ENCODE results near the gene CTNNBL1. TPM values are rescaled to one million over a fixed set of nuclear protein-coding genes. Genes with fewer than 3 reads are reported as not detected.

The CTNNBL1 gene
- total RNA-seq, 1 experiment from 2014 or later: 71.2 TPM

- BruUV-seq (replicated peaks): no TSS peak
- Histone ChIP-seq H3K4me1 (ENCODE audit: control insufficient read depth, insufficient read depth, low read length) (no peaks in the 10 kb centered on the region), H3K27ac (ENCODE audit: low read length) (no peak overlapping the region), H3K9me3 (ENCODE audit: control insufficient read depth, insufficient read depth, low read depth, low read length) (peaks cover 4% of the 10 kb centered on the region; the same call in 1 of the 2 replicates), H3K27me3 (ENCODE audit: control insufficient read depth, insufficient read depth, low read length) (no peaks in the 10 kb centered on the region), H3K36me3 (ENCODE audit: control insufficient read depth, insufficient read depth, low read length) (no peaks in the 10 kb centered on the region), H3K4me3 (ENCODE audit: low read depth in 2 of 2, low read length in 2 of 2) (no peak overlapping the region)
- CTCF ChIA-PET: no interaction called here
- intact Hi-C loops (cut with micrococcal nuclease; ENCODE audit: unreplicated experiment): no loop called here
- ATAC-seq (no peak), DNase-seq (ENCODE audit: low read depth, low spot score) (no peak)
- in situ Hi-C loops (cut with HindIII; ENCODE audit: low pct_unique_long_range_greater_than_20kb, low sequenced_read_pairs): no loop called here
- TF ChIP-seq SIN3A (IDR thresholded peaks at IDR 0.05; ENCODE audit: borderline replicate concordance, insufficient read depth, low read depth, low read length) (no peak), CTCF (IDR thresholded peaks at IDR 0.05) (no peak), POLR2AphosphoS5 (IDR thresholded peaks at IDR 0.05; ENCODE audit: low read depth, low read length) (no peak), TCF7L2 (IDR thresholded peaks at IDR 0.05; ENCODE audit: low read depth, low read length) (no peak)
- TF ChIP-seq, protein P1, sequence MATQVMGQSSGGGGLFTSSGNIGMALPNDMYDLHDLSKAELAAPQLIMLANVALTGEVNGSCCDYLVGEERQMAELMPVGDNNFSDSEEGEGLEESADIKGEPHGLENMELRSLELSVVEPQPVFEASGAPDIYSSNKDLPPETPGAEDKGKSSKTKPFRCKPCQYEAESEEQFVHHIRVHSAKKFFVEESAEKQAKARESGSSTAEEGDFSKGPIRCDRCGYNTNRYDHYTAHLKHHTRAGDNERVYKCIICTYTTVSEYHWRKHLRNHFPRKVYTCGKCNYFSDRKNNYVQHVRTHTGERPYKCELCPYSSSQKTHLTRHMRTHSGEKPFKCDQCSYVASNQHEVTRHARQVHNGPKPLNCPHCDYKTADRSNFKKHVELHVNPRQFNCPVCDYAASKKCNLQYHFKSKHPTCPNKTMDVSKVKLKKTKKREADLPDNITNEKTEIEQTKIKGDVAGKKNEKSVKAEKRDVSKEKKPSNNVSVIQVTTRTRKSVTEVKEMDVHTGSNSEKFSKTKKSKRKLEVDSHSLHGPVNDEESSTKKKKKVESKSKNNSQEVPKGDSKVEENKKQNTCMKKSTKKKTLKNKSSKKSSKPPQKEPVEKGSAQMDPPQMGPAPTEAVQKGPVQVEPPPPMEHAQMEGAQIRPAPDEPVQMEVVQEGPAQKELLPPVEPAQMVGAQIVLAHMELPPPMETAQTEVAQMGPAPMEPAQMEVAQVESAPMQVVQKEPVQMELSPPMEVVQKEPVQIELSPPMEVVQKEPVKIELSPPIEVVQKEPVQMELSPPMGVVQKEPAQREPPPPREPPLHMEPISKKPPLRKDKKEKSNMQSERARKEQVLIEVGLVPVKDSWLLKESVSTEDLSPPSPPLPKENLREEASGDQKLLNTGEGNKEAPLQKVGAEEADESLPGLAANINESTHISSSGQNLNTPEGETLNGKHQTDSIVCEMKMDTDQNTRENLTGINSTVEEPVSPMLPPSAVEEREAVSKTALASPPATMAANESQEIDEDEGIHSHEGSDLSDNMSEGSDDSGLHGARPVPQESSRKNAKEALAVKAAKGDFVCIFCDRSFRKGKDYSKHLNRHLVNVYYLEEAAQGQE (IDR thresholded peaks at IDR 0.05; ENCODE audit: insufficient read depth in 1 of 2, low read depth in 2 of 2, low read length in 1 of 2): no peak
- POLR2A ChIA-PET: no interaction called here
Measured at GRCh38 chr20:37723668-37724067, 29.8 kb downstream of the CTNNBL1 start.

- CTCF ChIA-PET: no interaction called here
Measured at GRCh38 chr20:37725165-37725564, 31.3 kb downstream of the CTNNBL1 start.

More at GRCh38 chr20:37725165-37725564, 31.3 kb downstream of the CTNNBL1 start:
- no peak for DNase-seq (ENCODE audit: low read depth, low spot score)
- Histone ChIP-seq H3K27me3 (ENCODE audit: control insufficient read depth, insufficient read depth, low read length) (no peaks in the 10 kb centered on the region), H3K4me1 (ENCODE audit: control insufficient read depth, insufficient read depth, low read length) (0 out of 2 replicates have a peak, but pooled peaks cover 5% of the 10 kb centered on the region), H3K27ac (ENCODE audit: low read length) (no peak overlapping the region), H3K4me3 (ENCODE audit: low read depth in 2 of 2, low read length in 2 of 2) (no peak overlapping the region), H3K9me3 (ENCODE audit: control insufficient read depth, insufficient read depth, low read depth, low read length) (peaks cover 4% of the 10 kb centered on the region; the same call in 1 of the 2 replicates), H3K36me3 (ENCODE audit: control insufficient read depth, insufficient read depth, low read length) (no peaks in the 10 kb centered on the region)
- POLR2A ChIA-PET: no interaction called here
- ATAC-seq: no peak
- in situ Hi-C loops (cut with HindIII; ENCODE audit: low pct_unique_long_range_greater_than_20kb, low sequenced_read_pairs): no loop called here
- intact Hi-C loops (cut with micrococcal nuclease; ENCODE audit: unreplicated experiment): no loop called here
- BruUV-seq (replicated peaks): no TSS peak
- no peak for TF ChIP-seq SIN3A (IDR thresholded peaks at IDR 0.05; ENCODE audit: borderline replicate concordance, insufficient read depth, low read depth, low read length)
- TF ChIP-seq TCF7L2 (IDR thresholded peaks at IDR 0.05; ENCODE audit: low read depth, low read length): no peak
- TF ChIP-seq, protein P1 (IDR thresholded peaks at IDR 0.05; ENCODE audit: insufficient read depth in 1 of 2, low read depth in 2 of 2, low read length in 1 of 2): no peak
- no peak for TF ChIP-seq POLR2AphosphoS5 (IDR thresholded peaks at IDR 0.05; ENCODE audit: low read depth, low read length)
- TF ChIP-seq CTCF (IDR thresholded peaks at IDR 0.05): no peak

Measured in Panc1 (cell line).